Adrenal gland (tissue), 12 donors: ENCODE results near the gene OVOL3. TPM values are rescaled to one million over a fixed set of nuclear protein-coding genes. Genes with fewer than 3 reads are reported as not detected.

Experiments
- DNase-seq, 7 donors: peaks; one replicate each; pipeline ENCODE4 v3.0.0-alpha.2; 2019 to 2020
- H3K27ac ChIP-seq, 5 donors: fragments of 200-600 bp; sonication (generic) in 4 of 5; 1 replicate in 3 of 5; 2 replicates in 2 of 5; pipeline versions ENCODE4 v1.5.1 to v1.8.0; 2016 to 2020; ENCODE audit warnings: mild to moderate bottlenecking in 1 of 5
- H3K27me3 ChIP-seq: fragments of 200-600 bp; 2 replicates; pipeline ENCODE4 v1.8.0; 2021
- H3K36me3 ChIP-seq, 2 donors: fragments of 200-600 bp; replicated peaks in 1 of 2; 1 replicate in 1 of 2; 2 replicates in 1 of 2; pipeline versions ENCODE4 v1.5.1 to v1.8.0; 2018 to 2022
- H3K4me1 ChIP-seq, 2 donors: fragments of 200-600 bp; replicated peaks in 1 of 2; 1 replicate in 1 of 2; 2 replicates in 1 of 2; pipeline versions ENCODE4 v1.5.1 to v1.8.0; 2018 to 2021
- H3K4me3 ChIP-seq, 4 donors: fragments of 200-600 bp; sonication (generic) in 3 of 4; one replicate each; pipeline ENCODE4 v1.5.1; 2016 to 2018
- H3K9me3 ChIP-seq, 3 donors: fragments of 200-600 bp; sonication (generic) in 1 of 3; replicated peaks in 1 of 3; 1 replicate in 2 of 3; 2 replicates in 1 of 3; pipeline versions ENCODE4 v1.5.1 to v1.8.0; 2016 to 2021
- POLR2A ChIP-seq, 2 donors: fragments of 450-650 bp; IDR thresholded peaks; one replicate each; pipeline ENCODE4 v1.6.1; 2017; ENCODE audit warnings: antibody characterized with exemption in 2 of 2, mild to moderate bottlenecking in 2 of 2, moderate library complexity in 1 of 2
- WGBS, 4 donors: extraction: QIAGEN DNeasy Blood & Tissue Kit in 2 of 4; methylation state at CpG; one replicate each; pipeline versions ENCODE4 v1.1.5 to v1.1.7; 2013 to 2017; 5-methylcytosine and 5-hydroxymethylcytosine counted together
- intact Hi-C, 2 donors: fragments of 100-400 bp; cut with DNase I; formaldehyde crosslinking; loops; one replicate each; pipeline versions ENCODE4 v1.14.1 to v1.15.0; 2022 to 2023
- polyA plus RNA-seq, 3 donors: library from polyadenylated mRNA; stranded (reverse); fragments of 200-250 nt in 2 of 3; fragments of 350-450 nt in 1 of 3; fragmentation: Illumina TruSeq in 1 of 3; extraction: RNeasy Lipid Tissue Mini Kit (QIAGEN cat#74804) in 1 of 3; gene quantifications; one replicate each; pipeline ENCODE4 v1.2.3, GENCODE V29; 2013 to 2014
- total RNA-seq, 9 donors: library from RNA; depleted of rRNA in 4 of 9; stranded (reverse); fragments of >200 nt in 4 of 9; fragments of 120-200 nt in 1 of 9; fragmentation: NEBNext Ultra II Directional in 1 of 9; extraction: Animal tissue kit (Norgen Biotek cat#: 25700) in 1 of 9; gene quantifications; one replicate each; pipeline versions ENCODE4 v1.1.0 to v1.2.4, GENCODE V29; 2013 to 2023
- TF ChIP-seq, protein P1 (sequence below), 6 experiments: fragments of 450-650 bp in 4 of 6; fragments of 200-600 bp in 2 of 6; sonication (generic) in 1 of 6; IDR thresholded peaks; 1 replicate in 5 of 6; 2 replicates in 1 of 6; pipeline versions ENCODE4 v1.5.1 to v1.8.0; 2016 to 2021; ENCODE audit warnings: antibody characterized with exemption in 6 of 6, mild to moderate bottlenecking in 2 of 6, moderate library complexity in 1 of 6
- donor health status: healthy with polysubstance abuse.
- donor health status: Bipolar disorder and iron deficiency.
- donor health status: DM: yes; HTN: yes; CAD: no.
- donor health status: DM: no; HTN: no; CAD: no.
- donor health status: DM: no; HTN: no; CAD: no.
- donor health status: DM: yes; HTN: yes; CAD: no.

The OVOL3 gene
- total and polyA plus RNA-seq, 12 donors, result not detected

- Histone ChIP-seq H3K9me3 (no peaks in the 10 kb centered on the region), H3K4me1 (peaks cover 6 to 13% of the 10 kb centered on the region in 2 donors), H3K4me3 (peak overlapping the region in 3 of 4 donors; percentile 33 to 69 (median 55)), H3K27ac (peak overlapping the region; percentile 93 to 98 (median 94)), H3K27me3 (no peaks in the 10 kb centered on the region), H3K36me3 (peaks cover 0 to 38% of the 10 kb centered on the region in 2 donors)
- intact Hi-C loops, result no loop called here
- peak in 1 of 7 donors; percentile 64 for DNase-seq
- 13 to 33% (median 24%) methylated on average over 5 to 16 of the region's 16 CpGs for WGBS, 4 donors
- TF ChIP-seq, protein P1, sequence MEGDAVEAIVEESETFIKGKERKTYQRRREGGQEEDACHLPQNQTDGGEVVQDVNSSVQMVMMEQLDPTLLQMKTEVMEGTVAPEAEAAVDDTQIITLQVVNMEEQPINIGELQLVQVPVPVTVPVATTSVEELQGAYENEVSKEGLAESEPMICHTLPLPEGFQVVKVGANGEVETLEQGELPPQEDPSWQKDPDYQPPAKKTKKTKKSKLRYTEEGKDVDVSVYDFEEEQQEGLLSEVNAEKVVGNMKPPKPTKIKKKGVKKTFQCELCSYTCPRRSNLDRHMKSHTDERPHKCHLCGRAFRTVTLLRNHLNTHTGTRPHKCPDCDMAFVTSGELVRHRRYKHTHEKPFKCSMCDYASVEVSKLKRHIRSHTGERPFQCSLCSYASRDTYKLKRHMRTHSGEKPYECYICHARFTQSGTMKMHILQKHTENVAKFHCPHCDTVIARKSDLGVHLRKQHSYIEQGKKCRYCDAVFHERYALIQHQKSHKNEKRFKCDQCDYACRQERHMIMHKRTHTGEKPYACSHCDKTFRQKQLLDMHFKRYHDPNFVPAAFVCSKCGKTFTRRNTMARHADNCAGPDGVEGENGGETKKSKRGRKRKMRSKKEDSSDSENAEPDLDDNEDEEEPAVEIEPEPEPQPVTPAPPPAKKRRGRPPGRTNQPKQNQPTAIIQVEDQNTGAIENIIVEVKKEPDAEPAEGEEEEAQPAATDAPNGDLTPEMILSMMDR (IDR thresholded peaks at IDR 0.05), result no peak
- TF ChIP-seq POLR2A (IDR thresholded peaks at IDR 0.05), result no peak
Measured at GRCh38 chr19:36152019-36152351, 41.0 kb downstream of the OVOL3 start.

- TF ChIP-seq, protein P1 (IDR thresholded peaks at IDR 0.05), result no peak
- TF ChIP-seq POLR2A (IDR thresholded peaks at IDR 0.05), result peak; percentile 40 to 82
- Histone ChIP-seq H3K27ac (peak within 1 kb of the TSS; percentile 93 to 98 (median 94)), H3K36me3 (peaks cover 0 to 32% of the 10 kb centered on the region in 2 donors), H3K9me3 (no peaks in the 10 kb centered on the region), H3K4me1 (peaks cover 6 to 13% of the 10 kb centered on the region in 2 donors), H3K27me3 (no peaks in the 10 kb centered on the region), H3K4me3 (peak within 1 kb of the TSS in 3 of 4 donors; percentile 33 to 69 (median 55))
- 6 to 15% (median 10%) methylated on average over 12 to 40 of the region's 40 CpGs for WGBS, 4 donors
- DNase-seq, result peak; percentile 77 to 90 (median 83)
- intact Hi-C loops, result no loop called here
Measured at GRCh38 chr19:36152352-36153091, 41.6 kb downstream of the OVOL3 start, which contains the start of gene COX7A1. Gene COX7A1, minus strand, starts transcription at chr19:36152447. Its CDS starts 40 bp downstream, at chr19:36152407.

DNA sequence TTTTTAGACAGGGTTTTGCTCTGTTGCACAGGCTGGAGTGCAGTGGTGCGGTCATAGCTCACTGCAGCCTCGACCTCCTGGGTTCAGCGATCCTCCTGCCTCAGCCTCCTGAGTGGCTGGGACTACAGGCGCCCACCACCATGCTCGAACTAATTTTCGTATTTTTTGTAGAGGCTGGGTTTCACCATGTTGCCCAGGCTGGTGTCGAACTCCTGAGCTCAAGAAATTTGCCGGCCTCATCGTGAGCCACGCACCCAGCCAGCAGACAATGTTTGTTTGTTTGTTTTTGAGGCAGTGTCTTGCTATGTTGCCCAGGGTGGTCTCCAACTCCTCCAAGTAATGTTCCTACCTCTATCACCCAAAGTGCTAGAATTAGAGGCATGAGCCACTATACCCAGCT lies 42.2 kb downstream of the OVOL3 start:
- peaks cover 0 to 26% of the 10 kb centered on the region in 2 donors for H3K36me3 ChIP-seq
- DNase-seq, result no peak
- no peaks in the 10 kb centered on the region for H3K9me3 ChIP-seq
- no peak for TF ChIP-seq POLR2A (IDR thresholded peaks at IDR 0.05)
- TF ChIP-seq, protein P1 (IDR thresholded peaks at IDR 0.05), result no peak
- no peaks in the 10 kb centered on the region for H3K27me3 ChIP-seq
- H3K4me3 ChIP-seq, result peak overlapping the region in 1 of 4 donors; percentile 69
- peak overlapping the region; percentile 93 to 98 (median 94) for H3K27ac ChIP-seq
- intact Hi-C loops, result no loop called here
- WGBS, 4 donors, result 89 to 91% (median 90%) methylated on average over 10 of the region's 10 CpGs
- H3K4me1 ChIP-seq, result peaks cover 6 to 13% of the 10 kb centered on the region in 2 donors

GRCh38 chr19:36160821-36161596 lies 50.1 kb downstream of the OVOL3 start:
- Histone ChIP-seq H3K36me3 (no peaks in the 10 kb centered on the region), H3K27ac (no peak overlapping the region), H3K9me3 (no peaks in the 10 kb centered on the region), H3K4me3 (no peak overlapping the region), H3K27me3 (no peaks in the 10 kb centered on the region), H3K4me1 (no peaks in the 10 kb centered on the region)
- no peak for DNase-seq
- 93 to 96% (median 94%) methylated on average over 7 of the region's 7 CpGs for WGBS, 4 donors
- TF ChIP-seq, protein P1 (IDR thresholded peaks at IDR 0.05), result no peak
- TF ChIP-seq POLR2A (IDR thresholded peaks at IDR 0.05), result no peak
- intact Hi-C loops, result no loop called here
